Kidney epithelial cell (primary cell): ENCODE results near the gene PPP3R1. TPM values are rescaled to one million over a fixed set of nuclear protein-coding genes. Genes with fewer than 3 reads are reported as not detected.

Experiments used
- DNase-seq: peaks from one replicate; pipeline ENCODE4 v3.0.0-alpha.2; 2010; ENCODE audit warnings: low read depth
- H3K27me3 ChIP-seq: 2 replicates; pipeline ENCODE4 v1.6.0; 2011; ENCODE audit warnings: low read length; ENCODE audit not compliant: control insufficient read depth, insufficient read depth
- H3K36me3 ChIP-seq: 2 replicates; pipeline ENCODE4 v1.5.1; 2011; ENCODE audit warnings: low read length; ENCODE audit not compliant: control insufficient read depth, insufficient read depth
- H3K4me3 ChIP-seq: 2 replicates; pipeline ENCODE4 v1.5.1; 2011; ENCODE audit warnings: low read depth, mild to moderate bottlenecking, control low read depth, low read length
- CTCF ChIP-seq: IDR thresholded peaks from 2 replicates; pipeline ENCODE4 v1.5.1; 2011; ENCODE audit warnings: mild to moderate bottlenecking, moderate library complexity, low read length, control low read depth, inconsistent platforms; ENCODE audit not compliant: insufficient read depth, poor library complexity, severe bottlenecking
- total RNA-seq: library from RNA; depleted of rRNA; stranded (reverse); fragments of >200 nt; gene quantifications from 2 replicates; pipeline ENCODE4 v1.2.3, GENCODE V29; 2015

PPP3R1 gene
- total RNA-seq, 1 donor from 2014 or later, result 32.8 TPM

DNA sequence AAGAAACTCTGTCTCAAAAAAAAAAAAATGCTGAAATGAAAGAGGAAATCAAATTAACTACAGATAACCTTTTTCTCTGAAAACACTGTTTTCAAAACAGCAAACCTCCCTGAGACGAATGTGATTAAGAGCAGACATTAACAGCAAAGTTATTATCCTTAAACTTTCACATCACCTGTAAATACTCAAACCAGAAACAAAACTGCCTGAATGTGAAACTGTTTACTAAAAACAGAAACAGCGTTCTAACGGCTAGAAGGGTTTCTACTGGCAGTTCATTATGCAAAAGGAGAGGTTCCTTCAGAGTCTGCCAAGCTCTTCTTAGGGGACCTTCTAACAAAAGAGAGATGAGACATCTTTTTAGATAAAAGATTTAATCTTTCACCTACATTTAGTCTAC lies 48.7 kb downstream of the PPP3R1 start:
- no peak overlapping the region for H3K4me3 ChIP-seq
- no peaks in the 10 kb centered on the region for H3K27me3 ChIP-seq
- DNase-seq, result no peak
- no peak for TF ChIP-seq CTCF
- no peaks in the 10 kb centered on the region for H3K36me3 ChIP-seq

DNA sequence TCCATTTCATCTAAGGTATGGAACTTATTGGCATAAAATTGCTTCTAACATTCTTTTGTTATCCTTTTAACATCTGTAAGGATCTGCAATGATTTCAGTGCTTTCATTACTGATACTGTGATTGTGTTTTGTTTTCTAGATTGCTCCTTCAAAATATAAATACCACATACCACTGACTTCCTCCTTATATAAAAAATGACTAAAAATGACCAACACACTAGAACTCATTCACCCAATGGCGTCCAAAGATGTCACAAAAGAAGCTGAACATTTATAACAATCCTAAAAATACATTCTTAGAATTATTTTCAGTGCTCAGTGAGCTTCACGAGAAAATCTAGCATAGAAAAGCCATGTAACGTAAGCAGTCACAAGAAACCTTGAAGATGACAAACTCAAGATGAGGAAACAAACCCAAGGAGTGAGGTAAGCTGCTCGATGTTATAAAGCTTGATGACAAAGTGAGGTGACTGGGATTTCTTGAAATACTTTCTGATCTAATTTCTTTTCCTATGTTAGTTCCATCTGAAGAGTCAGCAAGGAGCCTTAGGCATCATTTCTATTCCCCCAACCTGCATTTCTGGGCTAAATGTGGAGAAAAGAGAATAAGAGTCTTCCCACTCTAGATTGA lies 52.1 kb downstream of the PPP3R1 start:
- DNase-seq, result no peak
- no peaks in the 10 kb centered on the region for H3K36me3 ChIP-seq
- TF ChIP-seq CTCF, result no peak
- H3K4me3 ChIP-seq, result no peak overlapping the region
- no peaks in the 10 kb centered on the region for H3K27me3 ChIP-seq

GRCh38 chr2:68196120-68196716 lies 56.1 kb downstream of the PPP3R1 start:
- no peak for DNase-seq
- H3K4me3 ChIP-seq, result no peak overlapping the region
- peak; percentile 37 for TF ChIP-seq CTCF
- no peaks in the 10 kb centered on the region for H3K36me3 ChIP-seq
- no peaks in the 10 kb centered on the region for H3K27me3 ChIP-seq

- no peak for TF ChIP-seq CTCF
Observed at GRCh38 chr2:68195096-68195495, 57.2 kb downstream of the PPP3R1 start.

GRCh38 chr2:68193787-68194372 lies 58.5 kb downstream of the PPP3R1 start:
- H3K27me3 ChIP-seq, result no peaks in the 10 kb centered on the region
- DNase-seq, result peak; percentile 10
- no peak for TF ChIP-seq CTCF
- H3K36me3 ChIP-seq, result no peaks in the 10 kb centered on the region
- no peak overlapping the region for H3K4me3 ChIP-seq

More at GRCh38 chr2:68195096-68195495, 57.2 kb downstream of the PPP3R1 start:
- no peak overlapping the region for H3K4me3 ChIP-seq
- DNase-seq, result no peak
- no peaks in the 10 kb centered on the region for H3K36me3 ChIP-seq
- H3K27me3 ChIP-seq, result no peaks in the 10 kb centered on the region
